Measurements from ENCODE around the gene TMEM239. TPM values are rescaled to one million over a fixed set of nuclear protein-coding genes. Genes with fewer than 3 reads are reported as not detected.

Gene TMEM239
- total and polyA plus RNA-seq, 2 of the 8 experiments (the other 6 are each of a cell fraction or from before 2014, with no cell fraction given) = not detected

GRCh38 chr20:2834401-2835110 is 18.4 kb downstream of the TMEM239 start:
- Histone ChIP-seq H2BK20ac (ENCODE audit: low read length) (no peak overlapping the region), H4K8ac (ENCODE audit: extremely low read depth, insufficient read depth, low read length) (no peak overlapping the region), H3K4me3 (ENCODE audit: extremely low read depth in 1 of 4, insufficient read depth in 2 of 4, low read depth in 3 of 4, low read length in 4 of 4) (no peak overlapping the region), H3K9ac (replicated peaks in 1 of 4; ENCODE audit: extremely low read depth in 1 of 4, low read depth in 3 of 4, low read length in 3 of 4) (no peak overlapping the region), H3K27ac (ENCODE audit: low read depth, low read length) (no peak overlapping the region), H3K27me3 (replicated peaks in 1 of 4; ENCODE audit: control insufficient read depth in 3 of 4, extremely low read depth in 1 of 4, insufficient read depth in 3 of 4, low read length in 3 of 4) (peaks cover under 1 to 11% (median 11%) of the 10 kb centered on the region in 4 experiments), H2BK12ac (ENCODE audit: low read depth, low read length) (no peak overlapping the region), H3K79me2 (ENCODE audit: control insufficient read depth in 1 of 2, insufficient read depth in 2 of 2, low read length in 2 of 2) (no peaks in the 10 kb centered on the region), H3K4me2 (ENCODE audit: insufficient read depth in 1 of 2, low read depth in 2 of 2, low read length in 2 of 2) (no peak overlapping the region), H3K18ac (ENCODE audit: extremely low read depth, low read length) (no peak overlapping the region), H3K23me2 (ENCODE audit: low read depth, low read length) (no peaks in the 10 kb centered on the region), H2BK15ac (ENCODE audit: low read length) (no peak overlapping the region), H2AFZ (ENCODE audit: low read length) (no peak overlapping the region), H3K36me3 (ENCODE audit: control insufficient read depth in 2 of 4, insufficient read depth in 4 of 4, low read length in 3 of 4) (peaks cover 0 to under 1% (median 0%) of the 10 kb centered on the region in 4 experiments; a peak in 1 of 8 replicates), H2BK5ac (ENCODE audit: low read depth, low read length) (no peak overlapping the region), H3K14ac (ENCODE audit: insufficient read length) (no peak overlapping the region), H3K9me3 (ENCODE audit: insufficient read depth in 2 of 2, low read depth in 1 of 2, low read length in 1 of 2) (peaks cover 0 to under 1% of the 10 kb centered on the region in 2 experiments; a peak in 1 of 4 replicates), H3K4ac (replicated peaks; ENCODE audit: insufficient read length, low read depth, low read length) (no peak overlapping the region), H2BK120ac (replicated peaks; ENCODE audit: low read depth, low read length) (no peak overlapping the region), H3K79me1 (ENCODE audit: low read depth, low read length) (no peaks in the 10 kb centered on the region), H4K5ac (ENCODE audit: insufficient read length, low read depth, low read length) (no peak overlapping the region), H3K4me1 (replicated peaks in 1 of 4; ENCODE audit: control insufficient read depth in 3 of 4, insufficient read depth in 4 of 4, low read length in 3 of 4) (no peaks in the 10 kb centered on the region; a peak in 1 of 7 replicates), H3K56ac (replicated peaks; ENCODE audit: insufficient read length, low read depth, low read length) (no peak overlapping the region), H2AK5ac (ENCODE audit: low read depth, low read length) (no peak overlapping the region), H4K91ac (replicated peaks; ENCODE audit: insufficient read length, low read length) (no peak overlapping the region), H4K20me1 (replicated peaks in 1 of 2; ENCODE audit: control insufficient read depth in 1 of 2, insufficient read depth in 2 of 2, low read length in 2 of 2) (peaks cover 0 to 2% of the 10 kb centered on the region in 2 experiments), H3K23ac (ENCODE audit: insufficient read length) (no peak overlapping the region)
- TF ChIP-seq HDAC2 (IDR thresholded peaks at IDR 0.05; ENCODE audit: borderline replicate concordance in 1 of 2, low read depth in 2 of 2, low read length in 2 of 2) (no peak), JUN (IDR thresholded peaks at IDR 0.05; ENCODE audit: low read depth, low read length) (no peak), SP2 (IDR thresholded peaks at IDR 0.05; ENCODE audit: low read length) (no peak)
- CTCF ChIA-PET (ENCODE audit: partially characterized antibody) = interaction anchor here (0.6 to 1.0 kb wide), 3 partner anchors 82 to 156 kb away, joined by 3 to 4 read pairs (median 3); no protein-coding TSS in a partner anchor
- WGBS, 2 experiments (ENCODE audit: extremely low coverage in 1 of 2, insufficient coverage in 1 of 2, insufficient read length in 1 of 2, insufficient replicate concordance in 2 of 2, low coverage in 1 of 2, low lambda C conversion rate in 2 of 2, missing lambda C conversion rate in 1 of 2) = 95% methylated on average over 14 of the region's 14 CpGs; no CpG with 5 or more reads in 1 of the 2 experiments
- POLR2A ChIA-PET (ENCODE audit: partially characterized antibody) = interaction anchor here (0.6 to 2.3 kb wide), 2 partner anchors 13 to 121 kb away, joined by 4 to 6 read pairs; no protein-coding TSS in a partner anchor
- DNase-seq (ENCODE audit: low read depth in 1 of 2, low spot score in 2 of 2) (no peak), FAIRE-seq (no peak)

Data from H1 (cell line).